GM19452 (cell line): ENCODE results near the gene VEGFC.

Experiments used
- ATAC-seq: cut with Tn5 transposase; IDR thresholded peaks from one replicate; pipeline ENCODE4 v1.9.1; 2021; ENCODE audit not compliant: unreplicated experiment

VEGFC gene

GRCh38 chr4:176762661-176763308 lies 29.9 kb downstream of the VEGFC start:
- ATAC-seq = no peak

GRCh38 chr4:176761872-176762271 lies 30.9 kb downstream of the VEGFC start:
- no peak for ATAC-seq

- ATAC-seq = no peak
These were observed 32.3 kb downstream of the VEGFC start for GRCh38 chr4:176760471-176760870.

GRCh38 chr4:176758731-176759130 lies 34.0 kb downstream of the VEGFC start:
- no peak for ATAC-seq

- ATAC-seq = no peak
These were observed 34.4 kb downstream of the VEGFC start for GRCh38 chr4:176758323-176758722.

GRCh38 chr4:176755613-176756012 lies 37.1 kb downstream of the VEGFC start:
- ATAC-seq = no peak

- ATAC-seq = no peak
These were observed 37.7 kb downstream of the VEGFC start for GRCh38 chr4:176755001-176755400.

- no peak for ATAC-seq
These were observed 39.7 kb downstream of the VEGFC start for GRCh38 chr4:176753049-176753448.

GRCh38 chr4:176752191-176752749 lies 40.5 kb downstream of the VEGFC start:
- ATAC-seq = no peak

- no peak for ATAC-seq
These were observed 41.7 kb downstream of the VEGFC start for GRCh38 chr4:176751061-176751460.

GRCh38 chr4:176746846-176747245 lies 45.9 kb downstream of the VEGFC start:
- ATAC-seq = no peak

GRCh38 chr4:176745902-176746301 lies 46.8 kb downstream of the VEGFC start:
- ATAC-seq = no peak

- no peak for ATAC-seq
These were observed 48.6 kb downstream of the VEGFC start for GRCh38 chr4:176744091-176744490.

GRCh38 chr4:176742211-176742610 lies 50.5 kb downstream of the VEGFC start:
- no peak for ATAC-seq

- no peak for ATAC-seq
These were observed 51.5 kb downstream of the VEGFC start for GRCh38 chr4:176741253-176741652.

- no peak for ATAC-seq
These were observed 57.4 kb downstream of the VEGFC start for GRCh38 chr4:176735300-176735699.

GRCh38 chr4:176734461-176734860 lies 58.3 kb downstream of the VEGFC start:
- ATAC-seq = no peak

GRCh38 chr4:176729489-176729888 lies 63.2 kb downstream of the VEGFC start:
- ATAC-seq = no peak

GRCh38 chr4:176726803-176727202 lies 65.9 kb downstream of the VEGFC start:
- ATAC-seq = no peak

GRCh38 chr4:176721459-176721858 lies 71.3 kb downstream of the VEGFC start:
- no peak for ATAC-seq

GRCh38 chr4:176718881-176719280 lies 73.8 kb downstream of the VEGFC start:
- no peak for ATAC-seq

- no peak for ATAC-seq
These were observed 75.5 kb downstream of the VEGFC start for GRCh38 chr4:176717237-176717636.

GRCh38 chr4:176709417-176709816 lies 83.3 kb downstream of the VEGFC start:
- ATAC-seq = no peak
